OCI-LY1 (cell line): ENCODE results near the gene LEF1.

Experiments
- CTCF ChIP-seq: fragments of 200-600 bp; sonication (generic), shearing (Covaris generic); IDR thresholded peaks from 2 replicates; pipeline ENCODE4 v1.5.1; 2017; ENCODE audit warnings: mild to moderate bottlenecking, antibody characterized with exemption, low read length, moderate library complexity, mixed read lengths
- EZH2 ChIP-seq: fragments of 200-600 bp; sonication (generic), shearing (Covaris generic); IDR thresholded peaks from 2 replicates; pipeline ENCODE4 v1.8.0; 2017; ENCODE audit warnings: borderline replicate concordance, mixed run types, mild to moderate bottlenecking, antibody characterized with exemption, low read length, moderate library complexity, mixed read lengths

- TF ChIP-seq CTCF, result no peak
- no peak for TF ChIP-seq EZH2
These were observed 167.1 kb downstream of the LEF1 start for GRCh38 chr4:108001540-108002135.
